IMR-90 (cell line): ENCODE results near the gene ADCY1. TPM values are rescaled to one million over a fixed set of nuclear protein-coding genes. Genes with fewer than 3 reads are reported as not detected.
A peak's percentile ranks its signal among the peaks of the same experiment; 100 is the strongest.
"Not testable (repeated sequence)": the region's sequence is repeated elsewhere in the genome, so short reads cannot be mapped to it uniquely, and the experiment has no call there.

Experiments used
- ATAC-seq: fragments of 200-7000 bp; cut with Tn5 transposase; 2 replicates; pipeline ENCODE4 v1.9.1; 2020; ENCODE audit warnings: low read depth, mild to moderate bottlenecking, moderate library complexity
- BruUV-seq: library from RNA; stranded (reverse); fragments of 400-500 nt; replicated peaks from 2 replicates; lab custom pipeline; 2021; lab: Mats Ljungman, UMichigan
- CTCF ChIA-PET: fragments of 300-600 bp; formaldehyde crosslinking; extraction: SDS; loops from one replicate; lab custom pipeline; 2021; ENCODE audit warnings: antibody characterized with exemption; lab: Yijun Ruan, JAX
- POLR2A ChIA-PET: fragments of 300-600 bp; sonication (Branson Sonifier 250); formaldehyde crosslinking; loops from one replicate; lab custom pipeline; 2022; ENCODE audit warnings: antibody characterized with exemption; ENCODE audit not compliant: unreplicated experiment; lab: Charles Lee
- DNase-seq: peaks from one replicate; pipeline ENCODE4 v3.0.0; 2013
- H2AFZ ChIP-seq: replicated peaks from 2 replicates; pipeline ENCODE3; 2013; ENCODE audit warnings: low read length, mild to moderate bottlenecking; ENCODE audit not compliant: poor library complexity
- H2AK5ac ChIP-seq: 2 replicates; pipeline ENCODE4 v1.6.1; 2013; ENCODE audit warnings: low read depth, low read length, inconsistent platforms
- H2AK9ac ChIP-seq: replicated peaks from 2 replicates; pipeline ENCODE3; 2013; ENCODE audit warnings: mild to moderate bottlenecking, low read depth, low read length, moderate library complexity; ENCODE audit not compliant: poor library complexity
- H2BK120ac ChIP-seq: 2 replicates; pipeline ENCODE4 v1.6.1; 2013; ENCODE audit warnings: low read depth, low read length, inconsistent platforms
- H2BK15ac ChIP-seq: 3 replicates; pipeline ENCODE4 v1.6.1; 2013; ENCODE audit warnings: low read depth, low read length, inconsistent platforms
- H2BK20ac ChIP-seq: 2 replicates; pipeline ENCODE4 v1.6.1; 2013; ENCODE audit warnings: low read depth, mild to moderate bottlenecking, inconsistent platforms, low read length, moderate library complexity
- H2BK5ac ChIP-seq: 2 replicates; pipeline ENCODE4 v1.6.1; 2013; ENCODE audit warnings: mild to moderate bottlenecking, low read depth, low read length, inconsistent platforms; ENCODE audit not compliant: poor library complexity, severe bottlenecking
- H3K14ac ChIP-seq: replicated peaks from 2 replicates; pipeline ENCODE4 v1.6.1; 2013; ENCODE audit warnings: low read depth, low read length, inconsistent platforms
- H3K18ac ChIP-seq: 2 replicates; pipeline ENCODE4 v1.6.1; 2013; ENCODE audit warnings: low read depth, low read length, control low read depth
- H3K23ac ChIP-seq: 2 replicates; pipeline ENCODE4 v1.6.1; 2013; ENCODE audit warnings: low read depth, low read length, inconsistent platforms
- H3K27ac ChIP-seq: 2 replicates; pipeline ENCODE4 v1.5.1; 2013; ENCODE audit warnings: mild to moderate bottlenecking, control low read depth, low read length; ENCODE audit not compliant: insufficient read depth
- H3K27me3 ChIP-seq: 2 replicates; pipeline ENCODE4 v1.6.1; 2013; ENCODE audit warnings: low read length; ENCODE audit not compliant: control insufficient read depth, insufficient read depth
- H3K36me3 ChIP-seq: 2 replicates; pipeline ENCODE4 v1.6.1; 2013; ENCODE audit warnings: low read length, mixed read lengths; ENCODE audit not compliant: control insufficient read depth, insufficient read depth
- H3K4ac ChIP-seq: 2 replicates; pipeline ENCODE4 v1.6.1; 2013; ENCODE audit warnings: low read depth, low read length, inconsistent platforms
- H3K4me1 ChIP-seq: 2 replicates; pipeline ENCODE4 v1.6.1; 2013; ENCODE audit warnings: low read length, mixed read lengths; ENCODE audit not compliant: control insufficient read depth, insufficient read depth
- H3K4me2 ChIP-seq: 2 replicates; pipeline ENCODE4 v1.6.1; 2013; ENCODE audit warnings: low read depth, mild to moderate bottlenecking, control low read depth, low read length, moderate library complexity
- H3K4me3 ChIP-seq: 2 replicates; pipeline ENCODE4 v1.5.1; 2013; ENCODE audit warnings: low read depth, mild to moderate bottlenecking, control low read depth, low read length, moderate library complexity; ENCODE audit not compliant: insufficient read depth
- H3K56ac ChIP-seq: 2 replicates; pipeline ENCODE4 v1.6.1; 2013; ENCODE audit warnings: low read length, inconsistent platforms; ENCODE audit not compliant: insufficient read depth; ENCODE audit errors: extremely low read depth
- H3K79me1 ChIP-seq, 2 experiments: 2 replicates each; pipeline ENCODE4 v1.6.1; 2013; ENCODE audit warnings: low read length in 2 of 2, inconsistent platforms in 1 of 2, low read depth in 1 of 2
- H3K9ac ChIP-seq: 2 replicates; pipeline ENCODE4 v1.6.1; 2013; ENCODE audit warnings: low read depth, low read length, control low read depth
- H3K9me1 ChIP-seq: 2 replicates; pipeline ENCODE4 v1.6.1; 2013; ENCODE audit warnings: low read length, inconsistent platforms; ENCODE audit not compliant: insufficient read depth
- H3K9me3 ChIP-seq: 2 replicates; pipeline ENCODE4 v1.6.1; 2013; ENCODE audit warnings: low read length; ENCODE audit not compliant: control insufficient read depth, insufficient read depth
- H4K20me1 ChIP-seq: 2 replicates; pipeline ENCODE4 v1.6.1; 2013; ENCODE audit warnings: low read length, inconsistent platforms; ENCODE audit not compliant: insufficient read depth
- H4K5ac ChIP-seq: 2 replicates; pipeline ENCODE4 v1.6.1; 2013; ENCODE audit warnings: mild to moderate bottlenecking, low read depth, low read length, control low read depth
- H4K8ac ChIP-seq, 2 experiments: 2 replicates each; pipeline ENCODE4 v1.6.1; 2013; ENCODE audit warnings: low read depth in 2 of 2, low read length in 2 of 2, control low read depth in 1 of 2, inconsistent platforms in 1 of 2
- H4K91ac ChIP-seq: 2 replicates; pipeline ENCODE4 v1.6.1; 2013; ENCODE audit warnings: low read depth, low read length, inconsistent platforms; ENCODE audit not compliant: insufficient read depth
- CEBPB ChIP-seq: IDR thresholded peaks from 2 replicates; pipeline ENCODE4 v1.6.1; 2012; ENCODE audit warnings: low read depth, low read length, improper control_type of control experiment
- FOS ChIP-seq: fragments of 150-350 bp; IDR thresholded peaks from 2 replicates; pipeline ENCODE4 v1.6.1; 2016; ENCODE audit warnings: low read depth, low read length
- MAFK ChIP-seq: IDR thresholded peaks from 2 replicates; pipeline ENCODE4 v1.6.1; 2012; ENCODE audit warnings: low read depth, low read length, improper control_type of control experiment
- NFE2L2 ChIP-seq: fragments of 150-350 bp; IDR thresholded peaks from 2 replicates; pipeline ENCODE4 v1.6.1; 2016; ENCODE audit warnings: low read depth, mild to moderate bottlenecking, low read length
- WGBS, 2 experiments: methylation state at CpG; one replicate each; pipeline versions ENCODE4 v1.1.5 to v1.1.7; 2013; ENCODE audit warnings: missing lambda C conversion rate in 2 of 2; ENCODE audit not compliant: insufficient read length in 1 of 2; ENCODE audit errors: extremely low coverage in 2 of 2; 5-methylcytosine and 5-hydroxymethylcytosine counted together
- dilution Hi-C: fragments of 300-500 bp; cut with HindIII; formaldehyde crosslinking; loops from one replicate; pipeline ENCODE4 v1.14.3; 2018; ENCODE audit warnings: low sequenced_read_pairs; ENCODE audit not compliant: unreplicated experiment
- in situ Hi-C: fragments of 300-500 bp; cut with MboI; formaldehyde crosslinking; loops from 3 replicates; pipeline ENCODE4 v1.14.3; 2019; ENCODE audit warnings: low sequenced_read_pairs, inconsistent platforms, mixed read lengths
- intact Hi-C: fragments of 100-400 bp; cut with micrococcal nuclease; formaldehyde crosslinking; loops from 2 replicates; pipeline ENCODE4 v1.10.0; 2022
- polyA plus RNA-seq, 3 experiments: library from polyadenylated mRNA; depleted of rRNA; stranded (reverse); fragments of >200 nt; gene quantifications; 2 replicates each; pipeline ENCODE4 v1.2.3, GENCODE V29; 2012; ENCODE audit warnings: low replicate concordance in 1 of 3
- total RNA-seq: library from RNA; depleted of rRNA; stranded (reverse); fragments of >200 nt; gene quantifications from 2 replicates; pipeline ENCODE4 v1.2.3, GENCODE V29; 2012

ADCY1 gene
- total and polyA plus RNA-seq, 2 of the 4 experiments (the other 2 are of a cell fraction), result 0.18 to 0.24 TPM

GRCh38 chr7:45761545-45762205 is 187.5 kb downstream of the ADCY1 start:
- in situ Hi-C loops, H2AK5ac ChIP-seq, H2AFZ ChIP-seq, H2AK9ac ChIP-seq, dilution Hi-C loops, H3K27me3 ChIP-seq, H2BK20ac ChIP-seq, H3K4me1 ChIP-seq, H4K91ac ChIP-seq, H3K9me1 ChIP-seq, CTCF ChIA-PET, intact Hi-C loops, H3K9ac ChIP-seq, H3K27ac ChIP-seq, H2BK15ac ChIP-seq, H3K4ac ChIP-seq, BruUV-seq, H3K14ac ChIP-seq, H3K79me1 ChIP-seq, H3K36me3 ChIP-seq, POLR2A ChIA-PET, H4K20me1 ChIP-seq, H3K23ac ChIP-seq, H3K9me3 ChIP-seq: not testable (repeated sequence)
- Histone ChIP-seq H4K5ac (peak overlapping the region; percentile 93; the same call in 1 of the 2 replicates), H3K18ac (peak overlapping the region; percentile 72; the same call in 1 of the 2 replicates), H2BK5ac (peak overlapping the region; percentile 92), H4K8ac (peak overlapping the region in 1 of 2 experiments; percentile 96; a peak in 2 of 4 replicates), H3K4me3 (peak overlapping the region; percentile 29; the same call in 1 of the 2 replicates), H2BK120ac (peak overlapping the region; percentile 65; the same call in 1 of the 2 replicates), H3K56ac (peak overlapping the region; percentile 58; the same call in 1 of the 2 replicates), H3K4me2 (peak overlapping the region; percentile 94; the same call in 1 of the 2 replicates)
- TF ChIP-seq FOS, result peak; percentile 46
- TF ChIP-seq CEBPB, result peak; percentile 35; the same call in 1 of the 2 replicates
- peak; percentile 47; the same call in 1 of the 2 replicates for TF ChIP-seq NFE2L2
- TF ChIP-seq MAFK, result peak; percentile 54
- DNase-seq, result peak; percentile 97
- ATAC-seq, result peak; percentile 79
- WGBS, 2 experiments, result no CpG with 5 or more reads among the region's 5 CpGs
